Tibial nerve (tissue), 4 donors: ENCODE measurements around the gene RRAS.

Experiments
- CTCF ChIP-seq, 5 experiments: fragments of 200-600 bp in 3 of 5; fragments of 450-650 bp in 2 of 5; sonication (generic) in 3 of 5; IDR thresholded peaks; one replicate each; pipeline ENCODE4 v1.5.1; 2016 to 2019; ENCODE audit warnings: antibody characterized with exemption in 5 of 5, mild to moderate bottlenecking in 3 of 5, moderate library complexity in 2 of 5
- EP300 ChIP-seq, 2 donors: sonication (generic); formaldehyde crosslinking; IDR thresholded peaks; one replicate each; pipeline ENCODE4 v1.6.1; 2017; ENCODE audit warnings: antibody characterized with exemption in 2 of 2, mild to moderate bottlenecking in 1 of 2
- POLR2A ChIP-seq, 2 donors: fragments of 450-650 bp; IDR thresholded peaks; one replicate each; pipeline ENCODE4 v1.6.1; 2017; ENCODE audit warnings: antibody characterized with exemption in 2 of 2, mild to moderate bottlenecking in 2 of 2, moderate library complexity in 2 of 2

GRCh38 chr19:49642492-49643035 is 2.6 kb upstream of the RRAS start:
- TF ChIP-seq CTCF (IDR thresholded peaks at IDR 0.05): no peak
- TF ChIP-seq POLR2A (IDR thresholded peaks at IDR 0.05): no peak
- TF ChIP-seq EP300 (IDR thresholded peaks at IDR 0.05): no peak
